Gastroesophageal sphincter (tissue), 3 donors: ENCODE results near the gene AURKAIP1.

Experiments
- CTCF ChIP-seq, 4 experiments: fragments of 200-600 bp in 2 of 4; fragments of 450-650 bp in 2 of 4; sonication (generic) in 1 of 4; IDR thresholded peaks; one replicate each; pipeline ENCODE4 v1.5.1; 2017 to 2019; ENCODE audit warnings: antibody characterized with exemption in 4 of 4, mild to moderate bottlenecking in 2 of 4, moderate library complexity in 2 of 4
- EP300 ChIP-seq: sonication (generic); formaldehyde crosslinking; IDR thresholded peaks from one replicate; pipeline ENCODE4 v1.6.1; 2017; ENCODE audit warnings: antibody characterized with exemption, mild to moderate bottlenecking
- POLR2AphosphoS5 ChIP-seq: sonication (generic); formaldehyde crosslinking; IDR thresholded peaks from one replicate; pipeline ENCODE4 v1.6.1; 2017; ENCODE audit warnings: antibody characterized with exemption

- no peak for TF ChIP-seq CTCF (IDR thresholded peaks at IDR 0.05)
- no peak for TF ChIP-seq EP300
- TF ChIP-seq POLR2AphosphoS5: no peak
Measured at GRCh38 chr1:1328254-1328653, 46.8 kb downstream of the AURKAIP1 start.
